GM19099 (cell line): ENCODE measurements around the gene TOM1L2.

Experiments
- POLR2A ChIP-seq: IDR thresholded peaks from 3 replicates; pipeline ENCODE4 v1.6.1; 2011; ENCODE audit warnings: low read depth; ENCODE audit not compliant: insufficient read length; ENCODE audit errors: extremely low read depth

Gene TOM1L2

GRCh38 chr17:17874478-17874877 lies 97.7 kb downstream of the TOM1L2 start:
- TF ChIP-seq POLR2A: no peak

- TF ChIP-seq POLR2A: no peak
These were observed 98.7 kb downstream of the TOM1L2 start for GRCh38 chr17:17873450-17873991.

GRCh38 chr17:17872547-17873345 lies 99.5 kb downstream of the TOM1L2 start:
- TF ChIP-seq POLR2A: no peak

GRCh38 chr17:17871913-17872312 lies 100.3 kb downstream of the TOM1L2 start:
- TF ChIP-seq POLR2A: no peak

- TF ChIP-seq POLR2A: no peak
These were observed 102.0 kb downstream of the TOM1L2 start for GRCh38 chr17:17870247-17870646.

GRCh38 chr17:17868641-17869522 lies 103.3 kb downstream of the TOM1L2 start:
- no peak for TF ChIP-seq POLR2A

- TF ChIP-seq POLR2A: no peak
These were observed 105.3 kb downstream of the TOM1L2 start for GRCh38 chr17:17866897-17867296.

- TF ChIP-seq POLR2A: no peak
These were observed 105.8 kb downstream of the TOM1L2 start for GRCh38 chr17:17866425-17866824.

- no peak for TF ChIP-seq POLR2A
These were observed 107.2 kb downstream of the TOM1L2 start for GRCh38 chr17:17865035-17865434.

GRCh38 chr17:17860766-17861107 lies 111.5 kb downstream of the TOM1L2 start:
- TF ChIP-seq POLR2A: no peak

- no peak for TF ChIP-seq POLR2A
These were observed 112.1 kb downstream of the TOM1L2 start for GRCh38 chr17:17859909-17860765.

- TF ChIP-seq POLR2A: no peak
These were observed 114.7 kb downstream of the TOM1L2 start for GRCh38 chr17:17857496-17857895.

- TF ChIP-seq POLR2A: no peak
These were observed 115.8 kb downstream of the TOM1L2 start for GRCh38 chr17:17856386-17856785.

- TF ChIP-seq POLR2A: no peak
These were observed 116.2 kb downstream of the TOM1L2 start for GRCh38 chr17:17855976-17856375.
